H1 (cell line): ENCODE data around the gene ASB3.

Experiments used
- CEBPB ChIP-seq: IDR thresholded peaks from 2 replicates; pipeline ENCODE4 v1.6.1; 2012; ENCODE audit warnings: low read depth, low read length
- CHD2 ChIP-seq: IDR thresholded peaks from 2 replicates; pipeline ENCODE4 v1.6.1; 2012; ENCODE audit warnings: low read length, improper control_type of control experiment
- EP300 ChIP-seq, 2 experiments: IDR thresholded peaks; 1 replicate in 1 of 2; 2 replicates in 1 of 2; pipeline ENCODE4 v1.6.1; 2011 to 2012; ENCODE audit warnings: low read depth in 2 of 2, low read length in 2 of 2, mild to moderate bottlenecking in 2 of 2, borderline replicate concordance in 1 of 2, inconsistent platforms in 1 of 2, moderate library complexity in 1 of 2
- EZH2 ChIP-seq: fragments of 200-600 bp; sonication (generic); IDR thresholded peaks from 2 replicates; pipeline ENCODE4 v1.7.1; 2012; ENCODE audit warnings: low read depth, mild to moderate bottlenecking, moderate library complexity, low read length, inconsistent platforms; ENCODE audit not compliant: severe bottlenecking
- GABPA ChIP-seq: IDR thresholded peaks from 2 replicates; pipeline ENCODE4 v1.6.1; 2011; ENCODE audit warnings: mild to moderate bottlenecking, low read length, moderate library complexity, borderline replicate concordance; ENCODE audit not compliant: insufficient read depth
- KDM1A ChIP-seq: fragments of 200-600, 300-600 bp; sonication (generic); IDR thresholded peaks from 2 replicates; pipeline ENCODE4 v1.7.1; 2016; ENCODE audit warnings: mild to moderate bottlenecking, low read length, borderline replicate concordance
- POLR2A ChIP-seq, 2 experiments: IDR thresholded peaks; 1 replicate in 1 of 2; 2 replicates in 1 of 2; pipeline ENCODE4 v1.6.1; 2011; ENCODE audit warnings: low read depth in 2 of 2, low read length in 2 of 2, mild to moderate bottlenecking in 2 of 2; ENCODE audit errors: control extremely low read depth in 1 of 2
- POLR2AphosphoS5 ChIP-seq: IDR thresholded peaks from 2 replicates; pipeline ENCODE4 v1.6.1; 2011; ENCODE audit warnings: low read depth, low read length
- POU5F1 ChIP-seq: IDR thresholded peaks from 2 replicates; pipeline ENCODE4 v1.6.1; 2011; ENCODE audit warnings: low read depth, mild to moderate bottlenecking, low read length, moderate library complexity
- SRF ChIP-seq: IDR thresholded peaks from 2 replicates; pipeline ENCODE4 v1.6.1; 2011; ENCODE audit warnings: mild to moderate bottlenecking, low read depth, low read length, moderate library complexity
- TAF7 ChIP-seq: optimal IDR thresholded peaks from 2 replicates; pipeline ENCODE3; 2011; ENCODE audit warnings: low read depth, mild to moderate bottlenecking, inconsistent platforms, low read length, moderate library complexity, borderline replicate concordance
- TF ChIP-seq, protein P1 (sequence below), 3 experiments: IDR thresholded peaks; 1 replicate in 2 of 3; 2 replicates in 1 of 3; pipeline versions ENCODE4 v1.5.1 to v1.6.1; 2011; ENCODE audit warnings: low read length in 3 of 3, mild to moderate bottlenecking in 3 of 3, inconsistent platforms in 2 of 3, low read depth in 1 of 3, moderate library complexity in 1 of 3; ENCODE audit not compliant: insufficient read depth in 1 of 3; ENCODE audit errors: control extremely low read depth in 1 of 3

DNA sequence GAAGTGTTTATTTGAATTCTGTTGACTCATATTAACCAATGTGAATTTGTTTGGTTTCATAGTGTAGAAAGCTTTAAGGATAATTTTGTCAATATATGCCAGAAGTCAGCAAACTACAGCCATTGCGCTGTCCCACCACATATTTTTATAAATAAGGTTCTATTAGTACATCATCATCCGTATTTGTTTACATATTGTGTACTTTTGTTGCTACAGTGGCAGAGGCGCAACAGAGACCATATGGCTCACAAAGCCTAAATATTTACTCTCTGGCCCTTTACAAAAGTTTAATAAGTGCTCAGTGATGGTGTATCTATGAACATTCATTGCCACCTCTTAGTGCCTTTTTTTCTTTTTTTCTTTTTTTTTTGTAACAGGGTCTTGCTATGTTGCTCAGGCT is 6.5 kb upstream of the ASB3 start:
- TF ChIP-seq, protein P1, sequence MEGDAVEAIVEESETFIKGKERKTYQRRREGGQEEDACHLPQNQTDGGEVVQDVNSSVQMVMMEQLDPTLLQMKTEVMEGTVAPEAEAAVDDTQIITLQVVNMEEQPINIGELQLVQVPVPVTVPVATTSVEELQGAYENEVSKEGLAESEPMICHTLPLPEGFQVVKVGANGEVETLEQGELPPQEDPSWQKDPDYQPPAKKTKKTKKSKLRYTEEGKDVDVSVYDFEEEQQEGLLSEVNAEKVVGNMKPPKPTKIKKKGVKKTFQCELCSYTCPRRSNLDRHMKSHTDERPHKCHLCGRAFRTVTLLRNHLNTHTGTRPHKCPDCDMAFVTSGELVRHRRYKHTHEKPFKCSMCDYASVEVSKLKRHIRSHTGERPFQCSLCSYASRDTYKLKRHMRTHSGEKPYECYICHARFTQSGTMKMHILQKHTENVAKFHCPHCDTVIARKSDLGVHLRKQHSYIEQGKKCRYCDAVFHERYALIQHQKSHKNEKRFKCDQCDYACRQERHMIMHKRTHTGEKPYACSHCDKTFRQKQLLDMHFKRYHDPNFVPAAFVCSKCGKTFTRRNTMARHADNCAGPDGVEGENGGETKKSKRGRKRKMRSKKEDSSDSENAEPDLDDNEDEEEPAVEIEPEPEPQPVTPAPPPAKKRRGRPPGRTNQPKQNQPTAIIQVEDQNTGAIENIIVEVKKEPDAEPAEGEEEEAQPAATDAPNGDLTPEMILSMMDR (IDR thresholded peaks at IDR 0.05; ENCODE audit: control extremely low read depth in 1 of 3, insufficient read depth in 1 of 3, low read depth in 1 of 3, low read length in 3 of 3): no peak
- TF ChIP-seq EP300 (IDR thresholded peaks at IDR 0.05; ENCODE audit: borderline replicate concordance in 1 of 2, low read depth in 2 of 2, low read length in 2 of 2) (no peak), CEBPB (no peak), POU5F1 (no peak), EZH2 (no peak), POLR2A (IDR thresholded peaks at IDR 0.05; ENCODE audit: control extremely low read depth in 1 of 2, low read depth in 2 of 2, low read length in 2 of 2) (no peak), CHD2 (no peak), POLR2AphosphoS5 (no peak), KDM1A (no peak), TAF7 (no peak), SRF (no peak), GABPA (no peak)
